ENCODE results near the gene AKNAD1. TPM values are rescaled to one million over a fixed set of nuclear protein-coding genes. Genes with fewer than 3 reads are reported as not detected.

The AKNAD1 gene
- total RNA-seq, 2 experiments from 2014 or later, result not detected

DNA sequence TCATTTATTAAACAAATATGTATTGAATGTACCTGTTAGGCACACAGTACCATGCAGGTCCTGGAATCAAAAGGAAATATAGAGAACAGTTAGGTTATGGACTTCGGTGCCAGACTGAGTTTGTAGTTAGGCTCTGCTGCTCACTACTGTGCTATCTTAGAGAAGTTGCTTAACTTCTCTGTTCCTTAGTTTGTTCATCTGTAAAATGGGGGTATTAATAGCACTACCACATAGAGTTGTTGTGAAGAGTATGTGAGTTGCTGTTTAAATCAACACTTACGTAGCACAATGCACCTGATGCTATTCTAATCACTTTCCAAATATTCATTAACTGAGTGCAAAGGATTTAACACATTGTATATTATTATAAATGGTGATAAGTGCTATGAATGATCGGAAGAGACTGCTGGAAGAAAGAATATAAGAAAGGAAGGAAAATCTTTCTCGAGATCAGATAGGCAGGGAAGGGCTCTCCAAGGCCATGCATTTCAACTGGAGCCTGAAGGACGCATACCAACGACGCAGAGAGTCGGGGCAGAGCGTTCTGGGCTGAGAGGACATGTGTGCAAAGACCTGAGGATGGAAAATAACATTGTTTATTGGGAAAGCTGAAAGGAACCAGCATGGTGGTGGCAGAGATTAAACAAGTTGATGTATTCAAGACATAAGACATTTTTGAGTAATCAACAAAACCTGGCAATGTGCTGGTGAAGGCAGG, 3.5 kb upstream of the AKNAD1 start:
- Histone ChIP-seq H4K20me1 (ENCODE audit: insufficient read depth, low read length) (no peaks in the 10 kb centered on the region), H3K9me3 (ENCODE audit: low read length) (no peaks in the 10 kb centered on the region), H3K4me2 (ENCODE audit: low read length) (no peak overlapping the region), H3K79me2 (ENCODE audit: insufficient read depth, low read depth, low read length) (no peaks in the 10 kb centered on the region), H3K4me3 (ENCODE audit: low read depth, low read length, poor library complexity, severe bottlenecking) (no peak overlapping the region), H3K36me3 (ENCODE audit: insufficient read depth, low read length) (no peaks in the 10 kb centered on the region), H2AFZ (ENCODE audit: low read length) (no peak overlapping the region), H3K9me2 (ENCODE audit: insufficient read depth, low read length) (no peaks in the 10 kb centered on the region), H3K4me1 (ENCODE audit: insufficient read depth, low read length, poor library complexity, severe bottlenecking) (peaks cover 10% of the 10 kb centered on the region), H3K27ac (ENCODE audit: low read depth, low read length, poor library complexity, severe bottlenecking) (no peak overlapping the region)
- no peak for DNase-seq (ENCODE audit: low spot score)
- intact Hi-C loops (cut with micrococcal nuclease; ENCODE audit: unreplicated experiment), result no loop called here
- ChIA-PET POLR2A (no interaction called here), CTCF (ENCODE audit: unreplicated experiment) (no interaction called here)
- no TSS peak for BruUV-seq (replicated peaks)
- no peak for TF ChIP-seq EZH2phosphoT487 (IDR thresholded peaks at IDR 0.05; ENCODE audit: borderline replicate concordance, low read depth, low read length)
- no peak for TF ChIP-seq CTCF (conservative IDR thresholded peaks at IDR 0.05; ENCODE audit: low read length)

DNA sequence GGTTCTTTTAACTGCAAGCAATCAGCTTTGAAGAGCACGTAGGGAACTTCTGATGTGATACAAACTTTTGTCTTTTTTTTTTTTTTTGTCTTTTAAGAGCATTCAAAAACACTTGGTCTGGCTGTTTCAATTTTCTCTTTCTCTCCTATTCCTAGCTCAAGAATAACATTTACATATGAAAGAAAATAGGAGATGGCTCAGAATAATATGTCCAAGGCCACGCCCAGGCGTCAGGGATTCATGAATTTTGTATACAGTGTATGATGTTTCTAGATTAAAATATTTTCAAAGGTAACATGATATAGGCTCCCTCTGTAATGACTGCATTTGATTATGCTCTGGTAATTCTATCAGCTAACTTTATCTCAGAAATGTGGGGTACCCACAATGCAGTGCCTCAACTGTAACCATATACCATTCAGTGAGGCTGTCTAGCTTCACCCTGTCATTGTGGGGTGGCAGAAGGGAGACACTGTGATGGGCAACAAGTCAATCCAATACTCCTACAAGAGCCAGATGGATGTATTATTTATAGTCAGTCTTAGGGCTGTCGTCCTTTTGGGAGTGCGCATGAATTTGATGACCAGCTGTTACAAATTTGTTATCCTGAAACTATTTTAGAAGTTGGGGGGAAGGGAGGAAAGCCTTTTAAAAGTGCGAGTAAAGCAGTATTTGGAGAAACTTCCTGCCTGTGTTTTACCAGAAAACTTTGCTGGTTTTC, 1.5 kb upstream of the AKNAD1 start:
- POLR2A ChIA-PET, result interaction anchor here (0.6 to 1.3 kb wide), 5 partner anchors 16 to 1955 kb away, joined by 3 to 4 read pairs (median 3); no protein-coding TSS in a partner anchor
- H2AFZ ChIP-seq (ENCODE audit: low read length), result no peak overlapping the region

More for the DNA sequence above, 1.5 kb upstream of the AKNAD1 start:
- no peak overlapping the region for H3K27ac ChIP-seq (ENCODE audit: low read depth, low read length, poor library complexity, severe bottlenecking)
- H3K4me2 ChIP-seq (ENCODE audit: low read length), result no peak overlapping the region
- DNase-seq (ENCODE audit: low spot score), result no peak
- CTCF ChIA-PET (ENCODE audit: unreplicated experiment), result no interaction called here
- no peak overlapping the region for H3K4me3 ChIP-seq (ENCODE audit: low read depth, low read length, poor library complexity, severe bottlenecking)
- H3K9me2 ChIP-seq (ENCODE audit: insufficient read depth, low read length), result no peaks in the 10 kb centered on the region
- no peaks in the 10 kb centered on the region for H3K9me3 ChIP-seq (ENCODE audit: low read length)
- no peaks in the 10 kb centered on the region for H3K36me3 ChIP-seq (ENCODE audit: insufficient read depth, low read length)
- no peak for TF ChIP-seq CTCF (conservative IDR thresholded peaks at IDR 0.05; ENCODE audit: low read length)
- H4K20me1 ChIP-seq (ENCODE audit: insufficient read depth, low read length), result no peaks in the 10 kb centered on the region
- no peaks in the 10 kb centered on the region for H3K79me2 ChIP-seq (ENCODE audit: insufficient read depth, low read depth, low read length)
- BruUV-seq (replicated peaks), result no TSS peak
- H3K4me1 ChIP-seq (ENCODE audit: insufficient read depth, low read length, poor library complexity, severe bottlenecking), result peaks cover 8% of the 10 kb centered on the region
- intact Hi-C loops (cut with micrococcal nuclease; ENCODE audit: unreplicated experiment), result no loop called here
